ENCODE results near the gene ARSG. TPM values are rescaled to one million over a fixed set of nuclear protein-coding genes. Genes with fewer than 3 reads are reported as not detected.

ARSG gene
- total RNA-seq, 2 donors from 2014 or later: 0.24 to 0.79 TPM

DNA sequence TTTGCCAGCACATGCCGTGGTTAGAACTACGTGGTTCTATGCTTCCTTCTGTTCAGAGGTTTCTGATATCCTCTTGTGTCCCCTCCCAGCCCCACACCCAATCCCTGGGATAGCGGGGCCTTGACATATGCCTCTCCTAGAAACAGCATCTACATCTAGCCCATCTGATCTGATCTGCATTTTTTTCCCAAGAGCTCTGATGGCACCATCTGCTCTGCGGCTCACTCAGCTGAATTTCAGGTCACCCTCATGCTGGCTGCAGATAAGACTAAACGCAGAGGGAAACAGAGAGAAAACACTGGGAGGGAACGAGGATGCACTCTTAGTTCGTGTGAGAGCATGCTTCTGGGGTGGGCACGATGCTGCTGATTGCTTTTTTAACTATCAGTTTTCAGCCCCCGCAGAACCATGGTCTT is 155.3 kb downstream of the ARSG start:
- Histone ChIP-seq H3K4me1 (no peaks in the 10 kb centered on the region), H3K4me3 (no peak overlapping the region), H3K36me3 (peaks cover 5% of the 10 kb centered on the region), H3K9ac (ENCODE audit: low read depth in 2 of 2, low read length in 2 of 2) (no peak overlapping the region), H3K27me3 (no peaks in the 10 kb centered on the region), H3K9me3 (no peaks in the 10 kb centered on the region), H3K27ac (no peak overlapping the region)
- TF ChIP-seq CTCF (IDR thresholded peaks at IDR 0.05): no peak
- DNase-seq: no peak
- intact Hi-C loops (cut with DNase I): no loop called here

DNA sequence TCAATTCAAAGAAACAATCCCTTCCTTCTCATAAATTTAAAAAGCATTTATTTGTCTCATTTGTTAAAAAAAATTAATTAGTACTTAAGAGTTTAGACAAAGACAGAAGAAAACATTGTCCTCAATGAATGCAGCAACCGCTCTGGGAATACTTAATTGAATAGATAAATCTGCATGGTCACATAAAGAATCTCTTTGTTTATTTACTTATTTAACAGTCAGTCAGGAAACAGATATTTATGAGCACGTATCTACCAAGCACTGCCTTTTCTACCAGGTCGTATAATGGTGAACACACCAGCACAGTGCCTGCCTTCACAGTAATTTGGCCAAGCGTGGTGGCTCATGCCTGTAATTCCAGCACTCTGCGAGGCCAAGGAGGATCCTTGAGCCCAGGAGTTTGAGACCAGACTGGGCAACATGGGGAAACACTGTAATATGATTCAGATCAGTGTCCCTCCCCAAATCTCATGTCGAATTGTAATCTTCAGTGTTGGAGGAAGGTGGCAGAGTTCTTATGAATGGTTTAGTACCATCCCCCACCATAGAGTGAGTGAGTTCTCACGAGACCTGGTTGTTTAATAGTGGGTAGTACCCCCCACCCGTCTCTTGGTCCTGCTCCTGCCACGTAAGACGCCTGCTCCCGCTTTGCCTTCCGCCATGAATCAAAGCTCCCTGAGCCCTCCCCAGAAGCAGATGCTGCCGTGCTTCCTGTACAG is 157.9 kb downstream of the ARSG start:
- H3K4me3 ChIP-seq: no peak overlapping the region
- no peak overlapping the region for H3K9ac ChIP-seq (ENCODE audit: low read depth in 2 of 2, low read length in 2 of 2)
- no peaks in the 10 kb centered on the region for H3K36me3 ChIP-seq
- H3K27ac ChIP-seq: no peak overlapping the region
- no peaks in the 10 kb centered on the region for H3K27me3 ChIP-seq
- TF ChIP-seq CTCF (IDR thresholded peaks at IDR 0.05): no peak
- H3K9me3 ChIP-seq: no peaks in the 10 kb centered on the region
- H3K4me1 ChIP-seq: no peaks in the 10 kb centered on the region
- no peak for DNase-seq
- intact Hi-C loops (cut with DNase I): no loop called here

- no peak overlapping the region for H3K9ac ChIP-seq (ENCODE audit: low read depth in 2 of 2, low read length in 2 of 2)
Measured at GRCh38 chr17:68450391-68450790, 159.1 kb downstream of the ARSG start.

DNA sequence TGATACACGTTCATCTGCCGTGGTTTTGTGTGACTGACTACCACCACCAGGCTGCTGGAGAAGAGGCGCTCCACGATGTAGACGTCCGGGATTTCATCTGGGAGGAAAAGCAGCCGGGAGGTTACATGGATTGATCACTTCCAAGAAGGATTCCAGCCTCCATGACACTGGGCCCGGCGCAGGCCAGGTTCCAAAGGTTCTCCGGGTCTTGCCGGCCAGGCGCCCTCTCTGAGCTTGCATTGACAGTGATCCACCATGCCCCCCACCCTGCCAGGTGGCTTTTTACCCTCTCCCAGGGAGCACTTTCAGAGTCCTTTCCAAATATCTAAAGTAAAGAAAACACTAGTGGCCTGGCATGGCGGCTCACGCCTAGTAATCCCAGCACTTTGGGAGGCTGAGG is 159.5 kb downstream of the ARSG start:
- Histone ChIP-seq H3K27me3 (no peaks in the 10 kb centered on the region), H3K4me1 (peaks cover 3% of the 10 kb centered on the region), H3K9me3 (no peaks in the 10 kb centered on the region), H3K4me3 (no peak overlapping the region), H3K9ac (ENCODE audit: low read depth in 2 of 2, low read length in 2 of 2) (no peak overlapping the region), H3K27ac (peak overlapping the region; percentile 64), H3K36me3 (no peaks in the 10 kb centered on the region)
- DNase-seq: no peak
- TF ChIP-seq CTCF (IDR thresholded peaks at IDR 0.05): no peak
- intact Hi-C loops (cut with DNase I): no loop called here

More at GRCh38 chr17:68450391-68450790, 159.1 kb downstream of the ARSG start:
- no peak for TF ChIP-seq CTCF (IDR thresholded peaks at IDR 0.05)
- Histone ChIP-seq H3K4me3 (no peak overlapping the region), H3K9me3 (no peaks in the 10 kb centered on the region), H3K4me1 (no peaks in the 10 kb centered on the region), H3K27me3 (no peaks in the 10 kb centered on the region), H3K36me3 (no peaks in the 10 kb centered on the region), H3K27ac (no peak overlapping the region)
- intact Hi-C loops (cut with DNase I): no loop called here
- DNase-seq: no peak

DNA sequence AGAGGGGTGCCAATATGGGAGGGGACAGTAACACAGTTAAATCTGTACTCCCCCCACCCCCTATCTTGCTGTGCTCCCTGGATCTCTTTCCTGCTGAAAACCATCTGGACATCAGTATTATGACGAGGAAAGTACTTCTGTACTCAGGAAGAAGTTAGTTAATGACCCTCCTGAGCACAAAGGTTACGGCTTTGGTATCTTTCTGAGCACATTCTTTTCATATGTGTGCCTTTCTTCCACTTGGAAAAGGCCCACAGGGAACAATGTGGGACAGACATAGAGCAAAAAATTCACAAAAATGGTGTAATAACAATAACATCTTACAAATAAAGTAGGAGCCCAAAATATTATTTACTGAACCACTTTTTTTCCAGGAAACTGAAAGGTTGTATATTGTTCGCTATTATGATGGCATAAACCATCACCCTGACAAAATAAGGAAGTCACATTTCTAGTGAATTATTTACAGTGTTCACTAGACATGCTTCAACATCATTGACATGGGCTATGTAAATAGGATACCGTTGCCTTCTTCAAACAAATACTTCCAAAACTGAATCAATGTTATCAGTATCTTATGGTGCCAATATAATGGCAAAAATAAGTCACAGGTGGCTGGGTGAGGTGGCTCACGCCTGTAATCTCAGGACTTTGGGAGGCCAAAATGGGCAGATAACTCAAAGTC is 160.5 kb downstream of the ARSG start:
- no peaks in the 10 kb centered on the region for H3K36me3 ChIP-seq
- no peak for TF ChIP-seq CTCF (IDR thresholded peaks at IDR 0.05)
- peak overlapping the region in 1 of 2 donors; percentile 35 for H3K9ac ChIP-seq (ENCODE audit: low read depth in 2 of 2, low read length in 2 of 2)
- H3K27me3 ChIP-seq: no peaks in the 10 kb centered on the region
- no peaks in the 10 kb centered on the region for H3K9me3 ChIP-seq
- H3K27ac ChIP-seq: peak overlapping the region; percentile 64
- intact Hi-C loops (cut with DNase I): no loop called here
- DNase-seq: no peak
- peaks cover 7% of the 10 kb centered on the region for H3K4me1 ChIP-seq
- no peak overlapping the region for H3K4me3 ChIP-seq

All from colonic mucosa (tissue), 4 donors.